Neuronal stem cell (in vitro differentiated cells): ENCODE results near the gene ZNF766.
"Not testable (repeated sequence)": the region's sequence is repeated elsewhere in the genome, so short reads cannot be mapped to it uniquely, and the experiment has no call there.

ENCODE experiments used
- DNase-seq: peaks from one replicate; pipeline ENCODE4 v3.0.0-alpha.2; 2013; ENCODE audit warnings: low spot score
- H2AFZ ChIP-seq: one replicate; pipeline ENCODE4 v1.6.1; 2013; ENCODE audit warnings: mild to moderate bottlenecking, low read length, inconsistent platforms
- H2AK5ac ChIP-seq: 2 replicates; pipeline ENCODE4 v1.6.1; 2013; ENCODE audit warnings: low read depth, mild to moderate bottlenecking, inconsistent platforms, low read length, moderate library complexity, mixed read lengths
- H2BK120ac ChIP-seq: 2 replicates; pipeline ENCODE4 v1.6.1; 2013; ENCODE audit warnings: low read depth, mild to moderate bottlenecking, inconsistent platforms, low read length, moderate library complexity, mixed read lengths
- H2BK12ac ChIP-seq: one replicate; pipeline ENCODE4 v1.6.1; 2013; ENCODE audit warnings: low read length, inconsistent platforms
- H2BK15ac ChIP-seq: 2 replicates; pipeline ENCODE4 v1.6.1; 2013; ENCODE audit warnings: mild to moderate bottlenecking, low read length, inconsistent platforms, mixed read lengths
- H2BK5ac ChIP-seq: one replicate; pipeline ENCODE4 v1.6.1; 2013; ENCODE audit warnings: inconsistent platforms, mild to moderate bottlenecking, low read length, moderate library complexity
- H3K14ac ChIP-seq: one replicate; pipeline ENCODE4 v1.6.1; 2013; ENCODE audit warnings: low read length, inconsistent platforms
- H3K18ac ChIP-seq: 2 replicates; pipeline ENCODE4 v1.6.1; 2013; ENCODE audit warnings: low read length, inconsistent platforms
- H3K23ac ChIP-seq: 2 replicates; pipeline ENCODE4 v1.6.1; 2013; ENCODE audit warnings: low read depth, mild to moderate bottlenecking, mixed read lengths, low read length, inconsistent platforms; ENCODE audit not compliant: poor library complexity
- H3K27ac ChIP-seq: replicated peaks from 3 replicates; pipeline ENCODE4 v1.5.1; 2013; ENCODE audit warnings: low read length, inconsistent platforms
- H3K27me3 ChIP-seq, 3 experiments: 2 replicates each; pipeline ENCODE4 v1.6.1; 2013; ENCODE audit warnings: low read length in 3 of 3, mild to moderate bottlenecking in 2 of 3, inconsistent platforms in 1 of 3, low read depth in 1 of 3, mixed read lengths in 1 of 3, moderate library complexity in 1 of 3; ENCODE audit not compliant: control insufficient read depth in 3 of 3, insufficient read depth in 3 of 3
- H3K36me3 ChIP-seq, 2 donors: replicated peaks in 1 of 2; 2 replicates each; pipeline ENCODE4 v1.6.1; 2013; ENCODE audit warnings: low read length in 2 of 2; ENCODE audit not compliant: control insufficient read depth in 2 of 2, insufficient read depth in 2 of 2
- H3K4ac ChIP-seq: 2 replicates; pipeline ENCODE4 v1.6.1; 2013; ENCODE audit warnings: inconsistent platforms, mild to moderate bottlenecking, low read length, moderate library complexity
- H3K4me1 ChIP-seq, 2 donors: 1 replicate in 1 of 2; 2 replicates in 1 of 2; pipeline ENCODE4 v1.6.1; 2013; ENCODE audit warnings: low read length in 2 of 2, low read depth in 1 of 2; ENCODE audit not compliant: control insufficient read depth in 2 of 2, insufficient read depth in 1 of 2
- H3K4me2 ChIP-seq: one replicate; pipeline ENCODE4 v1.6.1; 2013; ENCODE audit warnings: mild to moderate bottlenecking, low read length, inconsistent platforms; ENCODE audit not compliant: insufficient read depth, poor library complexity, severe bottlenecking
- H3K4me3 ChIP-seq, 2 donors: 2 replicates each; pipeline ENCODE4 v1.5.1; 2013; ENCODE audit warnings: low read length in 2 of 2, mild to moderate bottlenecking in 2 of 2, inconsistent platforms in 1 of 2, moderate library complexity in 1 of 2
- H3K79me1 ChIP-seq: one replicate; pipeline ENCODE4 v1.6.1; 2013; ENCODE audit warnings: low read depth, mild to moderate bottlenecking, inconsistent platforms, low read length, moderate library complexity
- H3K9ac ChIP-seq: one replicate; pipeline ENCODE4 v1.6.1; 2013; ENCODE audit warnings: mild to moderate bottlenecking, low read depth, low read length, inconsistent platforms; ENCODE audit not compliant: poor library complexity
- H3K9me3 ChIP-seq, 2 donors: replicated peaks in 1 of 2; 2 replicates each; pipeline versions ENCODE3 to v1.6.1; 2013; ENCODE audit warnings: low read length in 2 of 2, mild to moderate bottlenecking in 2 of 2, inconsistent platforms in 1 of 2, low read depth in 1 of 2, mixed read lengths in 1 of 2, moderate library complexity in 1 of 2; ENCODE audit not compliant: control insufficient read depth in 2 of 2, insufficient read depth in 1 of 2
- H4K8ac ChIP-seq: one replicate; pipeline ENCODE4 v1.6.1; 2013; ENCODE audit warnings: low read depth, mild to moderate bottlenecking, inconsistent platforms, low read length, moderate library complexity
- H4K91ac ChIP-seq: one replicate; pipeline ENCODE4 v1.6.1; 2013; ENCODE audit warnings: low read length, low read depth, mild to moderate bottlenecking, inconsistent platforms; ENCODE audit not compliant: poor library complexity
- WGBS, 2 donors: extraction: QIAGEN DNeasy Blood & Tissue Kit; methylation state at CpG; one replicate each; pipeline ENCODE4 v1.1.7; 2013; ENCODE audit warnings: missing lambda C conversion rate in 2 of 2, mixed read lengths in 1 of 2; ENCODE audit not compliant: insufficient read length in 2 of 2, insufficient replicate concordance in 1 of 2; ENCODE audit errors: extremely low coverage in 2 of 2; 5-methylcytosine and 5-hydroxymethylcytosine counted together

The ZNF766 gene

GRCh38 chr19:52335768-52336116 lies 66.4 kb downstream of the ZNF766 start:
- H3K9ac ChIP-seq, result no peak overlapping the region
- no peaks in the 10 kb centered on the region for H3K27me3 ChIP-seq
- H3K27ac ChIP-seq, result no peak overlapping the region
- peaks cover 4 to 23% of the 10 kb centered on the region in 2 donors for H3K36me3 ChIP-seq
- peak overlapping the region; percentile 89 for H2AFZ ChIP-seq
- peaks cover 1 to 4% of the 10 kb centered on the region in 2 donors for H3K4me1 ChIP-seq
- no peak overlapping the region for H3K23ac ChIP-seq
- no CpG with 5 or more reads among the region's 9 CpGs for WGBS, 2 donors
- H2BK12ac ChIP-seq, result no peak overlapping the region
- H3K18ac ChIP-seq, result peak overlapping the region; percentile 55
- H3K79me1 ChIP-seq, result peaks cover 1% of the 10 kb centered on the region
- H4K8ac ChIP-seq, result no peak overlapping the region
- H3K9me3 ChIP-seq, result peaks cover 17 to 44% of the 10 kb centered on the region in 2 donors
- H3K4me3 ChIP-seq, result peak overlapping the region; percentile 69 to 97
- no peak overlapping the region for H3K4ac ChIP-seq
- no peak overlapping the region for H3K14ac ChIP-seq
- no peak overlapping the region for H4K91ac ChIP-seq
- H3K4me2 ChIP-seq, result peak overlapping the region; percentile 74
- no peak overlapping the region for H2BK120ac ChIP-seq
- H2BK15ac ChIP-seq, result no peak overlapping the region
- H2AK5ac ChIP-seq, result no peak overlapping the region
- no peak for DNase-seq
- H2BK5ac ChIP-seq, result no peak overlapping the region

- H3K9me3 ChIP-seq, result peaks cover 13 to 43% of the 10 kb centered on the region in 2 donors
- WGBS, 2 donors, result no CpG with 5 or more reads among the region's 55 CpGs
- peak; percentile 66 for DNase-seq
These were observed 66.9 kb downstream of the ZNF766 start, which contains the start of gene ZNF610 for GRCh38 chr19:52336117-52336790. Gene ZNF610 (plus strand): TSS chr19:52336243. CDS start chr19:52349173, 12,930 bp downstream.

DNA sequence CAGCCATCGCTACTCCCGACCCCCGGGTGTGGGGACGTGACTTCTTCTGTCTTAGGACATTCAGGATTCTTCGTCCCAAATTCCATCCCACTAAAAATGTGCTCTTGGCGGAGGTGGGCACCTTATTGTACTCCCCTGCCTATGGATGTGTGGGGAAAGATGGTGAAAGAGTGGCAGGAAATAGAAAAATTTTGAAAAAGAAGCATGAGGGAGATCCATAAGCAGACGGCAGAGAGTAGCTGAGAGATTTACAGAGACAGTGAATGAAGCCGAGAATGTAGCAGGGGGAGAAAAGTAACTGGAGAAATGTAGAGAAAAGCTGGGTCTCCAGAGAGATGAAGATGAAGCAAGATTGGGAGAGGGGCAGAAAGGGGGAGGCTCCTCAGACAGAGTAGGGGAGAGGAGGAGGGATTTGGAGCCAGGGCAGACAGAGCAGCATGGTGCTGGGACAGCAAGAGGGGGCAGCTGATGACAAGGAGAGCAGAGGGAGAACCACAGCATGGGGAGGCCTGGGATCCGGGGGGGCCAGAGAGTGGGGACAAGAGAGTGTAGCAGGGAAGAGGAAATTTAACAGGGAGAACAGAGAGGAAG lies 67.5 kb downstream of the ZNF766 start:
- H3K4me3 ChIP-seq, result peak overlapping the region; percentile 69 to 97
- no CpG with 5 or more reads among the region's 9 CpGs for WGBS, 2 donors
- peaks cover 1% of the 10 kb centered on the region for H3K79me1 ChIP-seq
- H3K9me3 ChIP-seq, result peaks cover 8 to 41% of the 10 kb centered on the region in 2 donors
- no peak overlapping the region for H3K4ac ChIP-seq
- DNase-seq, result no peak
- no peak overlapping the region for H2BK12ac ChIP-seq
- peak overlapping the region; percentile 56 for H3K9ac ChIP-seq
- no peak overlapping the region for H2BK5ac ChIP-seq
- H3K18ac ChIP-seq, result no peak overlapping the region
- H3K4me2 ChIP-seq, result peak overlapping the region; percentile 74
- H2AFZ ChIP-seq, result peak overlapping the region; percentile 89
- no peak overlapping the region for H2BK120ac ChIP-seq
- peaks cover 4 to 31% of the 10 kb centered on the region in 2 donors for H3K36me3 ChIP-seq
- H2AK5ac ChIP-seq, result peak overlapping the region; percentile 6
- H3K4me1 ChIP-seq, result peaks cover 1 to 4% of the 10 kb centered on the region in 2 donors
- no peak overlapping the region for H4K8ac ChIP-seq
- H3K14ac ChIP-seq, result no peak overlapping the region
- H3K23ac ChIP-seq, result peak overlapping the region; percentile 69
- no peak overlapping the region for H4K91ac ChIP-seq
- no peaks in the 10 kb centered on the region for H3K27me3 ChIP-seq
- no peak overlapping the region for H2BK15ac ChIP-seq
- no peak overlapping the region for H3K27ac ChIP-seq

More at GRCh38 chr19:52336117-52336790, 66.9 kb downstream of the ZNF766 start, which contains the start of gene ZNF610:
- no peak within 1 kb of the TSS for H4K91ac ChIP-seq
- no peak within 1 kb of the TSS for H4K8ac ChIP-seq
- H2BK12ac ChIP-seq, result no peak within 1 kb of the TSS
- H2AFZ ChIP-seq, result peak within 1 kb of the TSS; percentile 89
- H3K4me2 ChIP-seq, result peak within 1 kb of the TSS; percentile 74
- no peaks in the 10 kb centered on the region for H3K27me3 ChIP-seq
- H3K27ac ChIP-seq, result peak within 1 kb of the TSS; percentile 50
- H3K4me3 ChIP-seq, result peak within 1 kb of the TSS; percentile 69 to 97
- H2BK120ac ChIP-seq, result no peak within 1 kb of the TSS
- peak within 1 kb of the TSS; percentile 69 for H3K23ac ChIP-seq
- no peak within 1 kb of the TSS for H3K14ac ChIP-seq
- no peak within 1 kb of the TSS for H2BK15ac ChIP-seq
- peaks cover 4 to 26% of the 10 kb centered on the region in 2 donors for H3K36me3 ChIP-seq
- H3K4me1 ChIP-seq, result peaks cover 1 to 4% of the 10 kb centered on the region in 2 donors
- peaks cover 1% of the 10 kb centered on the region for H3K79me1 ChIP-seq
- no peak within 1 kb of the TSS for H2BK5ac ChIP-seq
- H3K4ac ChIP-seq, result no peak within 1 kb of the TSS
- H3K18ac ChIP-seq, result peak within 1 kb of the TSS; percentile 68
- peak within 1 kb of the TSS; percentile 6 for H2AK5ac ChIP-seq
- H3K9ac ChIP-seq, result peak within 1 kb of the TSS; percentile 70

GRCh38 chr19:52339022-52339421 lies 69.6 kb downstream of the ZNF766 start:
- not testable (repeated sequence) for H2BK12ac ChIP-seq, H3K4ac ChIP-seq, H4K91ac ChIP-seq, H3K4me1 ChIP-seq, H3K4me3 ChIP-seq, H3K27ac ChIP-seq, H3K23ac ChIP-seq, H4K8ac ChIP-seq, H2BK15ac ChIP-seq, H2BK5ac ChIP-seq, H3K27me3 ChIP-seq, DNase-seq, H3K4me2 ChIP-seq, H2AFZ ChIP-seq, H3K79me1 ChIP-seq, H3K14ac ChIP-seq, H2AK5ac ChIP-seq, H3K18ac ChIP-seq, H2BK120ac ChIP-seq, H3K9ac ChIP-seq
- Histone ChIP-seq H3K36me3 (peaks cover 4 to 51% of the 10 kb centered on the region in 2 donors), H3K9me3 (peaks cover 6 to 42% of the 10 kb centered on the region in 2 donors)
- WGBS, 2 donors, result no CpG with 5 or more reads among the region's 3 CpGs
